Measurements from ENCODE around the gene ASTE1. TPM values are rescaled to one million over a fixed set of nuclear protein-coding genes. Genes with fewer than 3 reads are reported as not detected.
"Not testable (repeated sequence)": the region's sequence is repeated elsewhere in the genome, so short reads cannot be mapped to it uniquely, and the experiment has no call there.

The ASTE1 gene
- 4.4 and 8.5 TPM in 2 replicates for total RNA-seq

GRCh38 chr3:131026321-131027151, at the start of gene ASTE1, which contains the start of gene NEK11:
ASTE1 (minus strand) TSS chr3:131026825; CDS start chr3:131025306, 1,519 bp downstream.
NEK11 (plus strand) TSS chr3:131026877; CDS start chr3:131029709, 2,832 bp downstream.
- peak; percentile 63 for DNase-seq (ENCODE audit: low read depth, low spot score)

GRCh38 chr3:131075632-131076328, 49.2 kb upstream of the ASTE1 start:
- no peak for DNase-seq (ENCODE audit: low read depth, low spot score)

DNA sequence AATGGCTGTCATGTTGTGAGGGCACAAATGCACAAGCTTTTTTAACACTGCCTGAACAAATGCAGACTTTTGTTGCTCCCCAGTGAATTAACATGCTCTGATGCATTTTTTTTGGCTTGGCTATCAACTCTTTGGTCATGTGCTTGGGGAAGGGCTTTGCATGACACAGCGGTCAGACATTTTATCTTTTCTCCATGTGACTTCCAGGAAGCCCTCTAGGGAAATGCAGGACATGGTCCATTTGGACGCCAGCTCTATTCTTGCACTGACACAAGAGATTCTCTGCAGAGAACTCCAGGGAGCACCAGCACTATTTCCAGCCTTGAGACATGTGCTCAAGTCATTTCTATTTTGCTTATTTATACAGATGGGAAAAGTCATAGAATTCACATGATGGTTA, 46.2 kb upstream of the ASTE1 start:
- no peak for DNase-seq (ENCODE audit: low read depth, low spot score)

DNA sequence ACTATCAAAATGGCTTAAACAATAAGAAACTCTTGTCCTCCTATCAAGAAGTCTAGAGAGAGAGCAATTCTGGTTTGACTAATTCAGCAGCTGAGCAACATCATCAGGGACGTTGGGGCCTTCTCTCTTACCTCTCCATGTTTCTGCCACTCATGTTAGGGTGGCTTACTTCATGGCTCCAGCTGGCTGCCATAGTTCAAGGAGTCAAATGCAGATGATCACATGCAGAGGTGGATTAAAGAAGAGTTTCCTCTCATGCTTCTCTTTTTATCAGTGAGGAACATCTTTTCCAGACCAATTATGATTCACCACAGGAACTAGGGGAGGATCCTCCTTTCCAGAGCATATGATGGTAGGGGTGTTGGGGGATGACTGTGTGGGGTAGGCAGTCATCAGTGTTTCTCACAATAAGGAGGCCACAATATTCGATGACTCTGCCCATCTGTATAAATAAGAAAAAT, 45.5 kb upstream of the ASTE1 start:
- DNase-seq (ENCODE audit: low read depth, low spot score) = no peak

DNA sequence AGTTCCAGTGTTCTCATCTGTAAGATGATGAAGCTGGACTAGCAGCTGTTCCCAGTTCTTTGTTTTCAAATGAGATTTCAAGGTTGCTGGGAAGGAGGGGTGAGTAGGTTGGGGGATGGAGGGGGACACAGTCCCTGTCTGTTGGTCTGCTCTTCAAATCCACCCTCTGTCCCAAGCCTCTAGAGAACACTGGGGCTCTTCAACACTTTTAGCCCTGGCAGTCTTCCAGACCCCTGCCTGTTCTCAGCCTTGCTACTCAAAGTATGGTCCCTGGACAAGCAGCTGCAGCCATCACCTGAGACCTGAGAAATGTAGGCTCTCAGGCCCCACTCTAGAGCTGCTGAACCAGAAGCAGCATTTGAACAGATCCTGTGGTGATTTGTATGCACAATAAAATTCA, 41.4 kb upstream of the ASTE1 start:
- DNase-seq (ENCODE audit: low read depth, low spot score) = no peak

GRCh38 chr3:131053043-131053859, 26.6 kb upstream of the ASTE1 start:
- DNase-seq (ENCODE audit: low read depth, low spot score) = no peak

DNA sequence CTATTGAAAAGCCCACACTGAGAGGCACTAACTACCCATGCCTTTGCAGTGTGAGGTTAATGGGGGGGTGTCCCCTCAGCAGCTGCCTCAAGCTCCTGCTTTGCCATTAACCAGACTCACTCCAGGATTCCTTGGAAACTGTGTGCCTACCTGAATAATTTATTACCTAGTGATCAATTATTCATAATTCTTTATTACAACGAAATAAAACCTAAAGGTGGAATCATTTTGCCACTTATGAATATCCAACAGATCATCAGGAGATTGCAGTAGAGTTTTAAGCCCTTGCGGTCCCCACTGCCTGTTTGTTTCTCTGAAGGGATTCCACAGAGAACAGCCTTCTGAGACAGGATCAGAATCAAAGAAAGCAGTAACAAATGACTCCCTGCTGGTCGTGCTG, 23.4 kb upstream of the ASTE1 start:
- no peak for DNase-seq (ENCODE audit: low read depth, low spot score)

GRCh38 chr3:131048030-131048429, 21.4 kb upstream of the ASTE1 start:
- DNase-seq (ENCODE audit: low read depth, low spot score) = no peak

- no peak for DNase-seq (ENCODE audit: low read depth, low spot score)
These were observed 21.0 kb upstream of the ASTE1 start for GRCh38 chr3:131047582-131047981.

DNA sequence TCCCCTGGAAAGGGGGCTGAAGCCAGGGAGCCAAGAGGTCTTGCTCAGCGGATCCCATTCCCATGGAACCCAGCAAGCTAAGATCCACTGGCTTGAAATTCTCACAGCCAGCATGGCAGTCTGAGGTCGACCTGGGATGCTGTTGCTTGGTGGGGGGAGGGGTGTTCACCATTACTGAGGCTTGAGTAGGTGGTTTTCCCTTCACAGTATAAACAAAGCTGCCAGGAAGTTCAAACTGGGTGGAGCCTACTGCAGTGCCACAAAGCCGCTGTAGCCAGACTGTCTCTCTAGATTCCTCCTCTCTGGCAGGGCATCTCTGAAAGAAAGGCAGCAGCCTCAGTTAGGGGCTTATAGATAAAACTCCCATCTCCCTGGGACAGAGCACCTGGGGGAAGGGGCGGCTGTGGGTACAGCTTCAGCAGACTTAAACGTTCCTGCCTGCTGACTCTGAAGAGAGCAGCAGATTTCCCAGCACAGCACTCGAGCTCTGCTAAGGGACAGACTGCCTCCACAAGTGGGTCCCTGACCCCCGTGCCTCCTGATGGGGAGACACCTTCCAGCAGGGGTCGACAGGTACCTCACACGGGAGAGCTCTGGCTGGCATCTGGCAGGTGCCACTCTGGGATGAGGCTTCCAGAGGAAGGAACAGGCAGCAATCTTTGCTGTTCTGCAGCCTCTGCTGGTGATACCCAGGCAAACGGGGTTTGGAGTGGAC, 15.8 kb upstream of the ASTE1 start:
- not testable (repeated sequence) for DNase-seq (ENCODE audit: low read depth, low spot score)

DNA sequence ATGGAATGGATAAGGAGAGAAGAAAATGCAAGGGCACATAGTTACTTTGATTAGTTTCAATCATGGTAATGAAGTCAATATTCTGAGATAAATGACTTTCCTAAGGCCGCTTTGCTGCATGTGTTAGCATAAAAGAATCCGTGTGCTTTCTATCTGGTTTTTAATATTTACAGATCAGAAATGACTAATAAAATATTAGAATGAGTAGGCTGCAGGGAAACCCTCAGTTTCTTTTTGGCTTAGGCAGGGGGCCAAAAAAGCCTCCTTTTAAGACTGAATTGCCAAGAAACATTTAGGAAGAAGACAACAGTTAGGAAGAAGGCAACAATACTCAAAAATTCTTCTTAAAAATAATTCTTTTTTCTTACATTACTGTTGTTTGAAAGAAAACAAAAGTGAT, 11.7 kb upstream of the ASTE1 start:
- DNase-seq (ENCODE audit: low read depth, low spot score) = no peak

DNA sequence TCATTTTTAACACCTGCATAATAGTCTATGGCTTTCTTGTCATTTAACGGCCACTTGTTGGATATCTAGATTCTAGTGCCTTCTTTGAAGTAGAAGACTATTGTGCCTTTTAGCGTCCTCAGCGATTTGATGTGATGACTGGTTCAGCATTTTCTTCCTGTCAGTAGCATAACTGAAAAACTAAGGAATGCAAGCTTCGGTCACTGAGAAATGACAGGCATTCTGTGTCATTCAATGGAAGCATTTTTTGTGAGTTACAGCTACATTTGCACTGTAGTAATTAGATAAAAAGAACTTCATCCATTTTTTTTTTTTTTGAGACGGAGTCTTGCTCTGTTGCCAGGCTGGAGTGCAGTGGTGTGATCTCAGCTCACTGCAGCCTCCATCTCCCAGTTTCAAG, 10.4 kb upstream of the ASTE1 start:
- no peak for DNase-seq (ENCODE audit: low read depth, low spot score)

GRCh38 chr3:131036200-131036816, 9.7 kb upstream of the ASTE1 start:
- no peak for DNase-seq (ENCODE audit: low read depth, low spot score)

GRCh38 chr3:131033480-131034080, 7.0 kb upstream of the ASTE1 start:
- no peak for DNase-seq (ENCODE audit: low read depth, low spot score)

- DNase-seq (ENCODE audit: low read depth, low spot score) = no peak
These were observed 5.0 kb upstream of the ASTE1 start for GRCh38 chr3:131031660-131032059.

GRCh38 chr3:131028844-131029243, 2.2 kb upstream of the ASTE1 start:
- DNase-seq (ENCODE audit: low read depth, low spot score) = no peak

- no peak for DNase-seq (ENCODE audit: low read depth, low spot score)
These were observed 1.1 kb downstream of the ASTE1 start for GRCh38 chr3:131025539-131025938.

DNA sequence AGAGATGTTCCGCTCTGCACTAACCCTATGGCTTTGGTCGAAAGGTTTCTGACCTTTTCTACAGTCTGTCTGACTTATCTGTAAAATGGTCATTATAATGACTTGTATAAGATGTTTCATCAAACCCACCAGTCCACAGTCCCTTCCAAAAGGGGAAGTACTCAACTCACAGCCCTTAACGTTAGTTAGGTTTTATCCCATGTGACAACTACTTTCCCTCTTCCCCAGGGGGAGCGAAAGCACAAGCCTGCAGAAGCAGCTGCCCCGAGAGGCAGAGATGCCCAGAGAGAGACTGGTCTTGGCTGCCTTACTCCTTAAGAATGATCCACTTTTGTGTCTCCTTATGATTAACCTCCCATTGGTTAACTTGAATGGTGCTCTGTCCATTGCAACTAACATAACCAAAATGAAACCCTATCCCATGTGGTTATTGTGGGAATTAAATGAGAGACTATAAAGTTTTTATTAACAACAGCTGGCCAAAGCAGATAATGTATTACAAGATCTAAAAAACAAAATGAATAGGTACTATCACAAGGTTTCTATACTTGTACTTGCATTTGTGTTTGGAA, 6.4 kb downstream of the ASTE1 start:
- DNase-seq (ENCODE audit: low read depth, low spot score) = no peak

GRCh38 chr3:131018970-131019369, 7.7 kb downstream of the ASTE1 start:
- DNase-seq (ENCODE audit: low read depth, low spot score) = no peak

- DNase-seq (ENCODE audit: low read depth, low spot score) = no peak
These were observed 16.9 kb downstream of the ASTE1 start for GRCh38 chr3:131009698-131010097.
